IPS DF 4.7 (cell line): ENCODE results near the gene PPP2R5C.
"Not testable (repeated sequence)": the region's sequence is repeated elsewhere in the genome, so short reads cannot be mapped to it uniquely, and the experiment has no call there.

Experiments
- DNase-seq: peaks from one replicate; pipeline ENCODE4 v3.0.0-alpha.2; 2013; ENCODE audit warnings: low spot score; ENCODE audit errors: extremely low read depth

PPP2R5C gene

GRCh38 chr14:101964297-101965180, 203.0 kb downstream of the PPP2R5C start, which contains the start of gene DYNC1H1:
TSS of gene DYNC1H1 (plus strand) at chr14:101964573. CDS start at chr14:101964692, 119 bp downstream.
- no peak for DNase-seq

DNA sequence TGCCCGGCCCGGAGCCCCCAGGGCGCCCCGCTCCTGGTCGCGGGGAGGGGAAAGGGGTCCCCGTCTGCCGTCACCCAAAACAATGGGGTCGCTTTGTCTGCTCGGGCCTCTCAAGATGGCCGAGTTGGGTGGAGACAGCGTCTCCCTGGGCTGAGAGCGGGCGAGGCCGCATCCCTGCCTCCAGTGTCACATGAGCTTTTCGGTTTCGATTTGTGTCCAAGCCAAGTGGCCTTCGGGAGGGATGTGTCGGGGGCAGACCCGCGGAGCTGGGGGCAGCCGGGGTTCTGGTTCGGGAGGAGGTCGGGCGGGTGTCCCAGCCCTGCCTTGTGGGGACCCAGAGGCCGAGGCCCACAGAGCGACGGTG, 203.7 kb downstream of the PPP2R5C start:
- no peak for DNase-seq

GRCh38 chr14:101965770-101966722, 204.5 kb downstream of the PPP2R5C start:
- DNase-seq: no peak

- DNase-seq: no peak
Measured at GRCh38 chr14:101966742-101967141, 205.2 kb downstream of the PPP2R5C start.

DNA sequence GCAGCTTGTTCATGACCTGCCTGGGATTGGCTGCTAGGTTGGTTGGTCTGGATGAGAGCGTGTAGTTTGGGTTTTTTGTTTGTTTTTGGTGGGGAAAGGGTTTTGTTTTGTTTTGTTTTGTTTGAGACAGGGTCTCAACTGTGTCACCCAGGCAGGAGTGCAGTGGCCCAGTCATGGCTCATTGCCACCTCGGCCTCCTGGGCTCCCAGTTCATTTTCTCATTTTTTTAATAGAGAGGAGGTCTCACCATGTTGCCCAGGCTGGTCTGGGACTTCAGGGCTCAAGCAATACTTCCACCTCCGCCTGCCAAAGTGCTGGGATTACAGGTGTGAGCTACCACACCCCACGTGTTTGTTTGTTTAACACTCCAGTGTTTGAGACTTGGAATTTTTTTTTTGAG, 206.7 kb downstream of the PPP2R5C start:
- DNase-seq: no peak

DNA sequence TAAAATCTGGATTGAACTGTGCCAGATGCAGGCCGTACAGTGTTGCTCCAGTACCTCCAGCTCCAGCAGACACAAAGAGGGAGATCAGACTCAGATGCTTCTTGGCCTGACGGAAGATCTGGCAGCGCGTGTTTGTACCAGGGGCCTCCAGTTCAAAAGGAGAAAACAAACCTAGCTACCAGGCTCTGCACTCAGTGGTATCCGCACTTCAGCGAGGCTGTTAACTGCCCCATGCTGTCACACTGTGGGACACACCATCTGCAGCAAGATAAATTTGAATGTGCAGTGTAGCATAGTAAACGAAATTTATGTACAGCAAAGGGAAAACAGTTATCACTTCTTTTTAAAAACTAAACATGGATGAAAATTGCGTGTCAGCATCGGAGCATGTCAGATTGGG, 208.0 kb downstream of the PPP2R5C start:
- DNase-seq: no peak

- DNase-seq: no peak
Measured at GRCh38 chr14:101970830-101971400, 209.4 kb downstream of the PPP2R5C start.

- DNase-seq: not testable (repeated sequence)
Measured at GRCh38 chr14:101971458-101971857, 209.9 kb downstream of the PPP2R5C start.

DNA sequence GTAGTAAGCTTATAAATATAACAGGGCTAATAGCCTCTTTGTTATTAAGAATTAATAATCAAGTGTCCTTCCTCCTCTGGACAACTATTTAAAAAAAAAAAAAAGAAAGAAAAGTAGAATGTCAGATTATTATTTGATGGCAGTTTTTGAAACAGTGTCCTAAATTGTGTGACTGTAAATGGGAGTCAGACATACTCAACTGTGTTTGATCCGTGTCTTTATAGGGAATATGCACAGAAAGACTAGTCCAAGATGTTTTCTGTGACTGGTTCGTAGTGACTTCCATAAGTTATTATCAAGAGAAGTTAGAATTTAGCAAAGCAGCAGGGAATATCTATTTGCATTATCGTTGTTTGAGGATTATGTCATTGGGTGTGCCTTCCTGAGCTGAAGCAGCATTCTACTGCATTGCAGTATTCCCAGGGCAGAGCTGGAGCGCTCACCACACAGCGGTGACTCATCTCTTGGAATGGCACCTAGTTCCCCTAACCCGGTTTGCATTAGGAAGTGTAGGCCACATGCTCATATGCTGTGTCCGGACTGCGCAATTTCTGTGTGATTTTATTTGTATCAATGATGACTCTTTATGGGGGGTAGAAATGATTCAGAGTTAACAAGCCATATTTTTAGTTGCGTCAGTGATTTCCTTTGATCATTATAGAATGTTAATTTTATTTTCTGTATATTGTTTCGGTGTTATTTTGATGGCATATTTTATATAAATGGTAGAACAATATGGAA, 210.8 kb downstream of the PPP2R5C start:
- DNase-seq: no peak

DNA sequence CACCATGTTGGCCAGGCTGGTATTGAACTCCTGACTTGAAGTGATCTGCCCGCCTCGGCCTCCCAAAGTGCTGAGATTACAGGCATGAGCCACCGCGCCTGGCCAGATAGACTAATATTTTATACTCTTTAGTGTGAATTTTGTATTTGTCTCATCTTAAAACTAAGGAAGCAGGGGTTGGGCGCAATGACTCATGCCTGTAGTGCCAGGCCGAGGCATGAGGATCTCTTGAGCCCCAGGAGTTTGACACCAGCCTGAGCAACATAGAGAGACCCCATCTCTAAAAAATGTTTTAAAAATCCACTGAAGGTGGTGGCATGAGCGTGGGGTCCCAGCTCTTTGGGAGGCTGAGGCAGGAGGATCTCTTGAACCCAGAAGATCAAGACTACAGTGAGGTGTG, 211.8 kb downstream of the PPP2R5C start:
- DNase-seq: no peak

GRCh38 chr14:101975231-101975630, 213.7 kb downstream of the PPP2R5C start:
- no peak for DNase-seq
